HEK293 (cell line): ENCODE measurements around the gene RBM20.

Experiments
- GLIS1 ChIP-seq: fragments of 450-650 bp; formaldehyde crosslinking; IDR thresholded peaks from 2 replicates; pipeline ENCODE4 v1.5.1; 2016; ENCODE audit warnings: missing biosample characterization, missing genetic modification characterization
- KLF1 ChIP-seq: fragments of 450-650 bp; formaldehyde crosslinking; IDR thresholded peaks from 2 replicates; pipeline ENCODE4 v1.5.1; 2016; ENCODE audit warnings: missing biosample characterization, missing genetic modification characterization
- KLF7 ChIP-seq: fragments of 450-650 bp; formaldehyde crosslinking; IDR thresholded peaks from 2 replicates; pipeline ENCODE4 v1.5.1; 2016; ENCODE audit warnings: missing biosample characterization, missing genetic modification characterization, borderline replicate concordance
- MZF1 ChIP-seq: fragments of 450-650 bp; formaldehyde crosslinking; IDR thresholded peaks from 2 replicates; pipeline ENCODE4 v1.5.1; 2017; ENCODE audit warnings: missing biosample characterization, missing genetic modification characterization, borderline replicate concordance
- PATZ1 ChIP-seq: fragments of 450-650 bp; formaldehyde crosslinking; IDR thresholded peaks from 2 replicates; pipeline ENCODE4 v1.5.1; 2016; ENCODE audit warnings: missing biosample characterization, missing genetic modification characterization
- PRDM4 ChIP-seq: fragments of 450-650 bp; formaldehyde crosslinking; IDR thresholded peaks from 2 replicates; pipeline ENCODE4 v1.5.1; 2017; ENCODE audit warnings: missing biosample characterization, missing genetic modification characterization
- WT1 ChIP-seq: fragments of 450-650 bp; formaldehyde crosslinking; IDR thresholded peaks from 2 replicates; pipeline ENCODE4 v1.5.1; 2016; ENCODE audit warnings: missing biosample characterization, missing genetic modification characterization
- YY1 ChIP-seq: fragments of 450-650 bp; formaldehyde crosslinking; IDR thresholded peaks from 2 replicates; pipeline ENCODE4 v1.5.1; 2018; ENCODE audit warnings: missing biosample characterization, missing genetic modification characterization
- ZBTB1 ChIP-seq: fragments of 450-650 bp; formaldehyde crosslinking; IDR thresholded peaks from 2 replicates; pipeline ENCODE4 v1.5.1; 2016; ENCODE audit warnings: missing biosample characterization, missing genetic modification characterization
- ZBTB7A ChIP-seq: fragments of 450-650 bp; formaldehyde crosslinking; IDR thresholded peaks from 2 replicates; pipeline ENCODE4 v1.5.1; 2016; ENCODE audit warnings: low read depth, missing biosample characterization, missing genetic modification characterization
- ZBTB8A ChIP-seq: fragments of 450-650 bp; formaldehyde crosslinking; IDR thresholded peaks from 2 replicates; pipeline ENCODE4 v1.5.1; 2016; ENCODE audit warnings: missing biosample characterization, missing genetic modification characterization
- ZEB2 ChIP-seq: fragments of 450-650 bp; formaldehyde crosslinking; IDR thresholded peaks from 2 replicates; pipeline ENCODE4 v1.5.1; 2016; ENCODE audit warnings: missing biosample characterization, missing genetic modification characterization
- ZFHX2 ChIP-seq: fragments of 450-650 bp; formaldehyde crosslinking; conservative IDR thresholded peaks from 2 replicates; pipeline ENCODE4 v1.5.1; 2016; ENCODE audit warnings: missing biosample characterization, missing genetic modification characterization
- ZFP37 ChIP-seq: fragments of 450-650 bp; formaldehyde crosslinking; IDR thresholded peaks from 2 replicates; pipeline ENCODE4 v1.5.1; 2016; ENCODE audit warnings: missing biosample characterization, missing genetic modification characterization
- ZIC2 ChIP-seq: fragments of 450-650 bp; formaldehyde crosslinking; IDR thresholded peaks from 2 replicates; pipeline ENCODE4 v1.5.1; 2016; ENCODE audit warnings: missing biosample characterization, missing genetic modification characterization
- ZNF114 ChIP-seq: fragments of 450-650 bp; formaldehyde crosslinking; IDR thresholded peaks from 2 replicates; pipeline ENCODE4 v1.5.0; 2017; ENCODE audit warnings: missing biosample characterization, missing genetic modification characterization
- ZNF155 ChIP-seq: fragments of 450-650 bp; formaldehyde crosslinking; IDR thresholded peaks from 2 replicates; pipeline ENCODE4 v1.5.1; 2016; ENCODE audit warnings: missing biosample characterization, missing genetic modification characterization
- ZNF184 ChIP-seq: fragments of 450-650 bp; IDR thresholded peaks from 2 replicates; pipeline ENCODE4 v1.5.1; 2018; ENCODE audit warnings: missing biosample characterization, mild to moderate bottlenecking, missing genetic modification characterization
- ZNF19 ChIP-seq: fragments of 450-650 bp; formaldehyde crosslinking; IDR thresholded peaks from 2 replicates; pipeline ENCODE4; 2016; ENCODE audit warnings: missing biosample characterization, missing genetic modification characterization, low read depth
- ZNF2 ChIP-seq: fragments of 450-650 bp; formaldehyde crosslinking; IDR thresholded peaks from 2 replicates; pipeline ENCODE4 v1.5.1; 2016; ENCODE audit warnings: missing biosample characterization, missing genetic modification characterization
- ZNF202 ChIP-seq: fragments of 450-650 bp; formaldehyde crosslinking; IDR thresholded peaks from 2 replicates; pipeline ENCODE4 v1.5.1; 2016; ENCODE audit warnings: missing biosample characterization, missing genetic modification characterization, borderline replicate concordance
- ZNF266 ChIP-seq: fragments of 450-650 bp; formaldehyde crosslinking; IDR thresholded peaks from 2 replicates; pipeline ENCODE4 v1.5.1; 2016; ENCODE audit warnings: missing biosample characterization, missing genetic modification characterization, low read depth
- ZNF311 ChIP-seq: fragments of 450-650 bp; formaldehyde crosslinking; IDR thresholded peaks from 2 replicates; pipeline ENCODE4 v1.5.1; 2017; ENCODE audit warnings: missing biosample characterization, missing genetic modification characterization, borderline replicate concordance
- ZNF433 ChIP-seq: fragments of 450-650 bp; formaldehyde crosslinking; IDR thresholded peaks from 2 replicates; pipeline ENCODE4 v1.5.1; 2016; ENCODE audit warnings: missing biosample characterization, missing genetic modification characterization, low read depth
- ZNF555 ChIP-seq: fragments of 450-650 bp; formaldehyde crosslinking; conservative IDR thresholded peaks from 2 replicates; pipeline ENCODE4 v1.5.1; 2017; ENCODE audit warnings: missing biosample characterization, mild to moderate bottlenecking, missing genetic modification characterization, inconsistent platforms
- ZNF561 ChIP-seq: fragments of 450-650 bp; IDR thresholded peaks from 2 replicates; pipeline ENCODE4 v1.5.1; 2018; ENCODE audit warnings: missing biosample characterization, missing genetic modification characterization, borderline replicate concordance
- ZNF571 ChIP-seq: fragments of 450-650 bp; formaldehyde crosslinking; IDR thresholded peaks from 2 replicates; pipeline ENCODE4 v1.5.0; 2017; ENCODE audit warnings: missing biosample characterization, missing genetic modification characterization
- ZNF600 ChIP-seq: fragments of 450-650 bp; formaldehyde crosslinking; IDR thresholded peaks from 2 replicates; pipeline ENCODE4 v1.5.1; 2016; ENCODE audit warnings: missing biosample characterization, missing genetic modification characterization
- ZNF621 ChIP-seq: fragments of 450-650 bp; formaldehyde crosslinking; IDR thresholded peaks from 2 replicates; pipeline ENCODE4 v1.5.1; 2017; ENCODE audit warnings: missing biosample characterization, missing genetic modification characterization
- ZNF670 ChIP-seq: fragments of 450-650 bp; formaldehyde crosslinking; IDR thresholded peaks from 2 replicates; pipeline ENCODE4 v1.5.1; 2016; ENCODE audit warnings: missing biosample characterization, missing genetic modification characterization, low read depth
- ZNF692 ChIP-seq: fragments of 450-650 bp; formaldehyde crosslinking; IDR thresholded peaks from 2 replicates; pipeline ENCODE4 v1.5.1; 2016; ENCODE audit warnings: missing biosample characterization, missing genetic modification characterization
- ZNF747 ChIP-seq: fragments of 450-650 bp; formaldehyde crosslinking; IDR thresholded peaks from 2 replicates; pipeline ENCODE4 v1.5.1; 2016; ENCODE audit warnings: missing biosample characterization, missing genetic modification characterization
- ZNF792 ChIP-seq: fragments of 450-650 bp; formaldehyde crosslinking; IDR thresholded peaks from 2 replicates; pipeline ENCODE4 v1.5.1; 2016; ENCODE audit warnings: missing biosample characterization, missing genetic modification characterization
- ZSCAN23 ChIP-seq: fragments of 450-650 bp; formaldehyde crosslinking; IDR thresholded peaks from 2 replicates; pipeline ENCODE4 v1.5.1; 2016; ENCODE audit warnings: missing biosample characterization, missing genetic modification characterization
- ZXDB ChIP-seq: fragments of 450-650 bp; formaldehyde crosslinking; IDR thresholded peaks from 2 replicates; pipeline ENCODE4 v1.5.1; 2016; ENCODE audit warnings: missing biosample characterization, missing genetic modification characterization

RBM20 gene

GRCh38 chr10:110619514-110620397 is 24.4 kb upstream of the RBM20 start (continued):
- TF ChIP-seq ZNF692 (tag by site-specific recombination) = peak; percentile 62; the same call in 1 of the 2 replicates
- TF ChIP-seq ZFP37 (tag by site-specific recombination) = no peak
- TF ChIP-seq ZNF19 (tag by site-specific recombination) = no peak
- no peak for TF ChIP-seq ZBTB7A
- TF ChIP-seq ZBTB1 (tag by site-specific recombination) = no peak
- TF ChIP-seq ZNF747 (tag by site-specific recombination) = no peak
- TF ChIP-seq ZNF621 (tag by site-specific recombination) = no peak
- peak; percentile 73 for TF ChIP-seq GLIS1
- TF ChIP-seq ZNF792 (tag by site-specific recombination) = no peak
- no peak for TF ChIP-seq ZNF155
- peak; percentile 60 for TF ChIP-seq PRDM4 (tag by site-specific recombination)
- TF ChIP-seq ZBTB8A (tag by site-specific recombination) = 0 out of 2 replicates have a peak, but pooled peaks have one; percentile 13
- TF ChIP-seq ZFHX2 (tag by site-specific recombination) = peak; percentile 96
- TF ChIP-seq MZF1 (tag by site-specific recombination) = no peak
- TF ChIP-seq KLF1 (tag by site-specific recombination) = no peak
- TF ChIP-seq PATZ1 (tag by site-specific recombination) = 0 out of 2 replicates have a peak, but pooled peaks have one; percentile 31
- no peak for TF ChIP-seq ZNF670
- no peak for TF ChIP-seq ZNF311 (tag by site-specific recombination)
- TF ChIP-seq ZEB2 = no peak
- TF ChIP-seq ZXDB (tag by site-specific recombination) = 0 out of 2 replicates have a peak, but pooled peaks have one; percentile 32
- no peak for TF ChIP-seq ZNF433 (tag by site-specific recombination)
- TF ChIP-seq ZNF2 (tag by site-specific recombination) = no peak
- no peak for TF ChIP-seq KLF7 (tag by site-specific recombination)
- 0 out of 2 replicates have a peak, but pooled peaks have one; percentile 21 for TF ChIP-seq WT1 (tag by site-specific recombination)
- TF ChIP-seq ZNF555 (tag by site-specific recombination) = no peak
- TF ChIP-seq ZNF600 (tag by site-specific recombination) = no peak
- no peak for TF ChIP-seq ZNF266
- no peak for TF ChIP-seq YY1
- TF ChIP-seq ZNF571 (tag by site-specific recombination) = no peak
- TF ChIP-seq ZNF184 (tag by site-specific recombination) = no peak
- no peak for TF ChIP-seq ZNF202 (tag by site-specific recombination)
- no peak for TF ChIP-seq ZSCAN23 (tag by site-specific recombination)
- no peak for TF ChIP-seq ZNF561
- TF ChIP-seq ZNF114 (tag by site-specific recombination) = no peak
- TF ChIP-seq ZIC2 (tag by site-specific recombination) = peak; percentile 50
